HCT116 (cell line): ENCODE measurements around the gene PPM1H. TPM values are rescaled to one million over a fixed set of nuclear protein-coding genes. Genes with fewer than 3 reads are reported as not detected.

Source experiments
- ATAC-seq: fragments of 200-7000 bp; cut with Tn5 transposase; 2 replicates; pipeline ENCODE4 v1.9.1; 2020; ENCODE audit warnings: mild to moderate bottlenecking, moderate library complexity
- BruUV-seq: library from RNA; stranded (reverse); fragments of 400-500 nt; replicated peaks from 2 replicates; lab custom pipeline; 2021; lab: Mats Ljungman, UMichigan
- CTCF ChIA-PET: fragments of 300-600 bp; sonication (Branson Sonifier 250); formaldehyde crosslinking; loops from one replicate; lab custom pipeline; 2021; ENCODE audit warnings: antibody characterized with exemption; lab: Charles Lee
- POLR2A ChIA-PET: fragments of 300-600, 350-600 bp; sonication (Branson Sonifier 250); formaldehyde crosslinking; loops from one replicate; lab custom pipeline; 2021; ENCODE audit warnings: antibody characterized with exemption; lab: Charles Lee
- RAD21 ChIA-PET, 2 experiments: fragments of 300-600 bp; sonication (Branson Sonifier 250); formaldehyde crosslinking; loops; one replicate each; lab custom pipeline; 2023; ENCODE audit warnings: low total read pairs in 2 of 2; ENCODE audit not compliant: uncharacterized antibody in 2 of 2, unreplicated experiment in 2 of 2, low non-redundant PET in 1 of 2; lab: Charles Lee
- DNase-seq: peaks from one replicate; pipeline ENCODE4 v3.0.0-alpha.2; 2010; ENCODE audit warnings: low read depth, low spot score
- H2AFZ ChIP-seq: fragments of 200-600 bp; shearing (Covaris generic), sonication (generic); 2 replicates; pipeline ENCODE4 v1.6.1; 2017; ENCODE audit warnings: low read depth, mixed run types, mixed read lengths, antibody characterized with exemption, low read length; ENCODE audit not compliant: poor library complexity, severe bottlenecking
- H3K27ac ChIP-seq: 2 replicates; pipeline ENCODE4 v1.5.1; 2012; ENCODE audit warnings: low read depth, low read length
- H3K27me3 ChIP-seq: fragments of 200-600 bp; sonication (generic); 2 replicates; pipeline ENCODE4 v1.6.1; 2016; ENCODE audit warnings: mixed run types, low read length, mixed read lengths; ENCODE audit not compliant: insufficient read depth
- H3K36me3 ChIP-seq, 2 experiments: fragments of 200-500 bp in 1 of 2; fragments of 200-600 bp in 1 of 2; sonication (Bioruptor generic) in 1 of 2; sonication (generic) in 1 of 2; 2 replicates each; pipeline versions ENCODE4 v1.5.1 to v1.6.1; 2014 to 2016; ENCODE audit warnings: low read length in 2 of 2, inconsistent platforms in 1 of 2, mixed read lengths in 1 of 2, mixed run types in 1 of 2; ENCODE audit not compliant: insufficient read depth in 2 of 2, control insufficient read depth in 1 of 2
- H3K4me1 ChIP-seq, 2 experiments: fragments of 200-600 bp in 1 of 2; sonication (generic) in 1 of 2; 2 replicates each; pipeline versions ENCODE4 v1.5.1 to v1.6.1; 2012 to 2017; ENCODE audit warnings: low read length in 2 of 2, inconsistent platforms in 1 of 2, mild to moderate bottlenecking in 1 of 2, mixed read lengths in 1 of 2, mixed run types in 1 of 2, moderate library complexity in 1 of 2; ENCODE audit not compliant: insufficient read depth in 2 of 2, control insufficient read depth in 1 of 2
- H3K4me2 ChIP-seq: fragments of 200-600 bp; sonication (generic); 2 replicates; pipeline ENCODE4 v1.6.1; 2017; ENCODE audit warnings: mixed run types, low read length, mixed read lengths
- H3K4me3 ChIP-seq, 2 experiments: fragments of 200-600 bp in 1 of 2; sonication (generic) in 1 of 2; replicated peaks in 1 of 2; 2 replicates each; pipeline ENCODE4 v1.5.1; 2011 to 2016; ENCODE audit warnings: low read length in 2 of 2, control low read depth in 1 of 2, low read depth in 1 of 2, mild to moderate bottlenecking in 1 of 2, mixed read lengths in 1 of 2, mixed run types in 1 of 2
- H3K79me2 ChIP-seq: fragments of 200-600 bp; sonication (generic); 2 replicates; pipeline ENCODE4 v1.6.1; 2017; ENCODE audit warnings: mild to moderate bottlenecking, mixed run types, low read length, moderate library complexity, mixed read lengths; ENCODE audit not compliant: insufficient read depth
- H3K9ac ChIP-seq: fragments of 200-600 bp; sonication (generic); 2 replicates; pipeline ENCODE4 v1.6.1; 2016; ENCODE audit warnings: low read length, mixed read lengths
- H3K9me2 ChIP-seq: fragments of 200-600 bp; sonication (generic), shearing (Covaris generic); 2 replicates; pipeline ENCODE4 v1.6.1; 2017; ENCODE audit warnings: mixed run types, mild to moderate bottlenecking, moderate library complexity; ENCODE audit not compliant: insufficient read depth
- H3K9me3 ChIP-seq, 2 experiments: fragments of 200-500 bp in 1 of 2; fragments of 200-600 bp in 1 of 2; sonication (Bioruptor generic) in 1 of 2; sonication (generic) in 1 of 2; 2 replicates each; pipeline ENCODE4 v1.6.1; 2014 to 2017; ENCODE audit warnings: low read length in 2 of 2, mixed read lengths in 2 of 2, inconsistent platforms in 1 of 2, low read depth in 1 of 2, mild to moderate bottlenecking in 1 of 2, mixed run types in 1 of 2, moderate library complexity in 1 of 2; ENCODE audit not compliant: control insufficient read depth in 1 of 2, insufficient read depth in 1 of 2
- H4K20me1 ChIP-seq: fragments of 200-600 bp; sonication (generic), shearing (Covaris generic); 2 replicates; pipeline ENCODE4 v1.6.1; 2017; ENCODE audit warnings: mixed run types, mild to moderate bottlenecking, moderate library complexity; ENCODE audit not compliant: insufficient read depth
- CTCF ChIP-seq, 3 experiments: fragments of 200-600 bp in 1 of 3; sonication (generic) in 1 of 3; IDR thresholded peaks in 2 of 3; conservative IDR thresholded peaks in 1 of 3; 2 replicates each; pipeline ENCODE4 v1.5.1; 2012 to 2017; ENCODE audit warnings: low read depth in 2 of 3, low read length in 2 of 3, antibody characterized with exemption in 1 of 3, borderline replicate concordance in 1 of 3, control low read depth in 1 of 3, mild to moderate bottlenecking in 1 of 3, mixed read lengths in 1 of 3, mixed run types in 1 of 3, moderate library complexity in 1 of 3; ENCODE audit not compliant: insufficient read depth in 1 of 3
- EGR1 ChIP-seq: IDR thresholded peaks from 2 replicates; pipeline ENCODE4 v1.6.1; 2012; ENCODE audit warnings: low read depth
- ELF1 ChIP-seq: IDR thresholded peaks from 2 replicates; pipeline ENCODE4 v1.6.1; 2012; ENCODE audit warnings: low read depth, borderline replicate concordance
- EZH2 ChIP-seq: fragments of 200-600 bp; sonication (generic); IDR thresholded peaks from 2 replicates; pipeline ENCODE4 v1.6.1; 2017; ENCODE audit warnings: antibody characterized with exemption, mixed run types
- EZH2phosphoT487 ChIP-seq: fragments of 200-600 bp; IDR thresholded peaks from 2 replicates; pipeline ENCODE4 v1.6.1; 2018; ENCODE audit warnings: antibody characterized with exemption, borderline replicate concordance
- POLR2AphosphoS5 ChIP-seq: IDR thresholded peaks from 2 replicates; pipeline ENCODE4 v1.6.1; 2011; ENCODE audit warnings: mild to moderate bottlenecking, low read depth, low read length, moderate library complexity
- RAD21 ChIP-seq: IDR thresholded peaks from 2 replicates; pipeline ENCODE4 v1.6.1; 2012; ENCODE audit warnings: low read depth, mild to moderate bottlenecking
- REST ChIP-seq: IDR thresholded peaks from 2 replicates; pipeline ENCODE4 v1.6.1; 2012; ENCODE audit warnings: low read depth
- SIN3A ChIP-seq: IDR thresholded peaks from 2 replicates; pipeline ENCODE4 v1.6.1; 2012; ENCODE audit warnings: low read depth
- SRF ChIP-seq: IDR thresholded peaks from 2 replicates; pipeline ENCODE4 v1.6.1; 2012; ENCODE audit warnings: low read depth
- TCF7L2 ChIP-seq: IDR thresholded peaks from 2 replicates; pipeline ENCODE4 v1.7.0; 2011; ENCODE audit warnings: borderline replicate concordance, inconsistent platforms; ENCODE audit not compliant: insufficient read depth, insufficient read length; ENCODE audit errors: extremely low read depth
- YY1 ChIP-seq: IDR thresholded peaks from 2 replicates; pipeline ENCODE4 v1.6.1; 2011; ENCODE audit warnings: low read length, low read depth, moderate library complexity, mild to moderate bottlenecking; ENCODE audit not compliant: insufficient replicate concordance; ENCODE audit errors: extremely low read depth
- ZFX ChIP-seq: fragments of 450-650 bp; IDR thresholded peaks from 2 replicates; pipeline ENCODE4 v1.6.1; 2017
- intact Hi-C: fragments of 100-400 bp; cut with micrococcal nuclease; formaldehyde crosslinking; loops from 2 replicates; pipeline ENCODE4 v1.10.0; 2022
- total RNA-seq: library from RNA; stranded (reverse); gene quantifications from one replicate; pipeline ENCODE4 v1.2.1, GENCODE V29; 2021; ENCODE audit not compliant: unreplicated experiment

Gene PPM1H
- total RNA-seq, 1 experiment from 2014 or later = 8.0 TPM

- Histone ChIP-seq H2AFZ (no peak overlapping the region), H3K4me2 (no peak overlapping the region), H4K20me1 (no peaks in the 10 kb centered on the region), H3K79me2 (no peaks in the 10 kb centered on the region), H3K9me2 (no peaks in the 10 kb centered on the region), H3K9ac (no peak overlapping the region), H3K36me3 (no peaks in the 10 kb centered on the region), H3K4me1 (no peaks in the 10 kb centered on the region), H3K27ac (no peak overlapping the region), H3K9me3 (no peaks in the 10 kb centered on the region), H3K4me3 (no peak overlapping the region), H3K27me3 (no peaks in the 10 kb centered on the region)
- no TSS peak for BruUV-seq
- ATAC-seq = no peak
- ChIA-PET RAD21 (no interaction called here), CTCF (no interaction called here), POLR2A (no interaction called here)
- intact Hi-C loops = no loop called here
- TF ChIP-seq REST (no peak), SIN3A (no peak), ZFX (no peak), EZH2phosphoT487 (no peak), TCF7L2 (no peak), RAD21 (no peak), SRF (no peak), ELF1 (no peak), YY1 (no peak), EZH2 (no peak), CTCF (IDR thresholded peaks at IDR 0.05 in 2 of 3, conservative IDR thresholded peaks at IDR 0.05 in 1 of 3; ENCODE audit: borderline replicate concordance in 1 of 3, insufficient read depth in 1 of 3, low read depth in 2 of 3, low read length in 2 of 3) (no peak), EGR1 (no peak), POLR2AphosphoS5 (no peak)
- no peak for DNase-seq
Observed at GRCh38 chr12:62631471-62632410, 303.2 kb downstream of the PPM1H start.
